Measurements from ENCODE around the gene C9orf153.

DNA sequence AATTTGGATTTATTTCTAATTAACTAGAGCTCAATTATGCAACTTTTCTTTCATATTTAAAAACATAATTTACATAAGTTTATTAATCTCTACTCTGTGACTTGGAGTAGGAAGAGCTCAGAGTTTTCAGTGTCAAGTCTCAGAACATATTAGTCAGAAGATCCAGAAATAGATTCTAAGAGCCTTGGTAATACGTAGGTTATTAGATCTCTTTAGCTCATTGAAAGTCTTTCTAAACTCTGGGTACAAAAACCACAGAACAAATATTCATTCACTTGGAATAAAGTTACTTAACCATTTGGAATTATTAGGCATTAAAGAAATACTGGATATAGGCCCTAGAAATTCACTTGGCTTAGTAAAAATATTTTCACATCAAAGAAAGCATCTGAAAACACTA lies 49.2 kb upstream of the C9orf153 start:
- TF ChIP-seq, protein P1, sequence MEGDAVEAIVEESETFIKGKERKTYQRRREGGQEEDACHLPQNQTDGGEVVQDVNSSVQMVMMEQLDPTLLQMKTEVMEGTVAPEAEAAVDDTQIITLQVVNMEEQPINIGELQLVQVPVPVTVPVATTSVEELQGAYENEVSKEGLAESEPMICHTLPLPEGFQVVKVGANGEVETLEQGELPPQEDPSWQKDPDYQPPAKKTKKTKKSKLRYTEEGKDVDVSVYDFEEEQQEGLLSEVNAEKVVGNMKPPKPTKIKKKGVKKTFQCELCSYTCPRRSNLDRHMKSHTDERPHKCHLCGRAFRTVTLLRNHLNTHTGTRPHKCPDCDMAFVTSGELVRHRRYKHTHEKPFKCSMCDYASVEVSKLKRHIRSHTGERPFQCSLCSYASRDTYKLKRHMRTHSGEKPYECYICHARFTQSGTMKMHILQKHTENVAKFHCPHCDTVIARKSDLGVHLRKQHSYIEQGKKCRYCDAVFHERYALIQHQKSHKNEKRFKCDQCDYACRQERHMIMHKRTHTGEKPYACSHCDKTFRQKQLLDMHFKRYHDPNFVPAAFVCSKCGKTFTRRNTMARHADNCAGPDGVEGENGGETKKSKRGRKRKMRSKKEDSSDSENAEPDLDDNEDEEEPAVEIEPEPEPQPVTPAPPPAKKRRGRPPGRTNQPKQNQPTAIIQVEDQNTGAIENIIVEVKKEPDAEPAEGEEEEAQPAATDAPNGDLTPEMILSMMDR (IDR thresholded peaks at IDR 0.05) = no peak
- TF ChIP-seq CHD2 (IDR thresholded peaks at IDR 0.05; ENCODE audit: low read length, partially characterized antibody) (no peak), GABPA (IDR thresholded peaks at IDR 0.05; ENCODE audit: low read depth) (no peak), NRF1 (IDR thresholded peaks at IDR 0.05; ENCODE audit: low read depth, low read length) (no peak), TCF12 (IDR thresholded peaks at IDR 0.05) (no peak), POLR2AphosphoS5 (IDR thresholded peaks at IDR 0.05; ENCODE audit: low read depth, low read length) (no peak), SIN3A (IDR thresholded peaks at IDR 0.05; ENCODE audit: borderline replicate concordance, low read depth, low read length) (no peak), TAF1 (IDR thresholded peaks at IDR 0.05; ENCODE audit: borderline replicate concordance, low read depth, low read length) (no peak), RCOR1 (IDR thresholded peaks at IDR 0.05; ENCODE audit: low read length) (no peak)
- TF ChIP-seq, protein P2, sequence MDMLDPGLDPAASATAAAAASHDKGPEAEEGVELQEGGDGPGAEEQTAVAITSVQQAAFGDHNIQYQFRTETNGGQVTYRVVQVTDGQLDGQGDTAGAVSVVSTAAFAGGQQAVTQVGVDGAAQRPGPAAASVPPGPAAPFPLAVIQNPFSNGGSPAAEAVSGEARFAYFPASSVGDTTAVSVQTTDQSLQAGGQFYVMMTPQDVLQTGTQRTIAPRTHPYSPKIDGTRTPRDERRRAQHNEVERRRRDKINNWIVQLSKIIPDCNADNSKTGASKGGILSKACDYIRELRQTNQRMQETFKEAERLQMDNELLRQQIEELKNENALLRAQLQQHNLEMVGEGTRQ (IDR thresholded peaks at IDR 0.05; ENCODE audit: borderline replicate concordance, low read depth, low read length) = no peak
- TF ChIP-seq, protein P3, sequence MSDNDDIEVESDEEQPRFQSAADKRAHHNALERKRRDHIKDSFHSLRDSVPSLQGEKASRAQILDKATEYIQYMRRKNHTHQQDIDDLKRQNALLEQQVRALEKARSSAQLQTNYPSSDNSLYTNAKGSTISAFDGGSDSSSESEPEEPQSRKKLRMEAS (IDR thresholded peaks at IDR 0.05; ENCODE audit: low read depth) = no peak
